Activated CD8-positive, alpha-beta memory T cell treated with anti-CD3 and anti-CD28 coated beads for 24 hours (primary cell): ENCODE measurements around the gene KAZALD1.
"Not testable (repeated sequence)": the region's sequence is repeated elsewhere in the genome, so short reads cannot be mapped to it uniquely, and the experiment has no call there.

Source experiments
- DNase-seq: peaks from one replicate; pipeline ENCODE4 v3.0.0-alpha.2; 2020

KAZALD1 gene

DNA sequence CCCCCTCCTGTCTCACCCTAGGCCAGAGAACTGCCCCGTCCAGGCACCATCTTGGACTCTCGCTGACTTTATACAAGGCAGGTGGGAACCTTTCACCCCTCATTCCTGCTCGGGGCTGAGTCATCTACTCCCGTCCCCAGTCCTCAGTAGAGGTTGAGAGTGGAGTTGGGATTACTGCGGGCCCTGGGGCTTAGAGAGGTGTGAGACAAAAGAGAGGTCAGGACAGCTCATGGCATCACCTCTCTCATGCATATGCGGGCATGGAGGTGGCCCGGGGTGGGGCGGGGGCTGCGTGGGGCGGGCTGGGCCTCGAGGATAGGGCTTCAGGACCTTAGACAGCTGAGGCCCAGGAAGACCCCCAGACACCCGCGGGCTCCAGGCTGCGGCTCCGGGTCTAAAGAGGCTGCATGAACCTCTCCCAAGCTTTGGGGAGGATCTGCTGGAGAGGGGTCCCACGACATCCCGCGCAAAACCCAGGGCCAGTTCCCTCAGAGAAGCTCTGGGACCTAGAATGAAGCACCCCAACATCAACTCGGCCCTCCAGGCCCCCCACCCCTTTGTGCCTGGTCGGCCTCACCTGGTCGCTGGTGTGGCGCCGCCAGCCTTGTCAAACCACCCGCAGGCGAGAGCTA, 31.2 kb upstream of the KAZALD1 start:
- no peak for DNase-seq

DNA sequence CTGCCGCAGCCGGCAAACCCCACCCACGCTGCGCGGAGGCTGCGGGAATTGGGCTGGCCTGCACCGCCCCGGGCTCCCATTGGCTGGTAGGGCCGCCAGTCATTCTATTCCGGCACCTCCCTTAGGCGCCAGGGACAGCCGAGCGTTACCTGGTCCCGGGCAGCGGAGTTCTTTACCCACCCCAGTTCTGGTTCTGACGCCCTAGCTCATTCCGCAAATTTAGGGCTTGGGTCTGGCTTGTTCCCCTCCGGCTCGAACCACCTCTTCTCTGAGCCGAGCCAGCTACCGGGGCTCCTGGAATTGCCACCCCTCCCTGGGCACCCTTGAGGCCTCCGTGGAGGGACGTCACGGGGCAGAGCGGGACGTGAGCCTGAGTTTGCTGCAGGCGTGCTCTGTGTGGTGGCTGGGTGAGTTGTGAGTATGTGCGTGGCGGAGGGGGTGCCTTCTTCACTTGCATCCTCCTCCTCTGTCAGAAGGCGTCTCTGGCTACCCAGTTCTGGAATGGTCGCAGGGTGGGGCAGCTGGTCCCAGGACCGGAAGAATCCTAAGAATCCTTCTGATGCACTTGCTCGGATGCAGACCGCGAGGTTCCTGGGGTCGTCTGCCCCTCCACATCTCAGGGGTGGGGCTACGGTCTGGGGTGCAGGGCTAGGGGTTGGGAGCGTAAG, 30.5 kb upstream of the KAZALD1 start, which contains the start of the genes PDZD7 and SFXN3:
Gene PDZD7, minus strand, starts transcription at position 2 of the 668 bp plus-strand sequence. CDS start 910 bp downstream, outside the sequence.
Gene SFXN3, plus strand, starts transcription at position 107 of the 668 bp plus-strand sequence. CDS start 3,461 bp downstream, outside the sequence.
- peak; percentile 99 for DNase-seq

DNA sequence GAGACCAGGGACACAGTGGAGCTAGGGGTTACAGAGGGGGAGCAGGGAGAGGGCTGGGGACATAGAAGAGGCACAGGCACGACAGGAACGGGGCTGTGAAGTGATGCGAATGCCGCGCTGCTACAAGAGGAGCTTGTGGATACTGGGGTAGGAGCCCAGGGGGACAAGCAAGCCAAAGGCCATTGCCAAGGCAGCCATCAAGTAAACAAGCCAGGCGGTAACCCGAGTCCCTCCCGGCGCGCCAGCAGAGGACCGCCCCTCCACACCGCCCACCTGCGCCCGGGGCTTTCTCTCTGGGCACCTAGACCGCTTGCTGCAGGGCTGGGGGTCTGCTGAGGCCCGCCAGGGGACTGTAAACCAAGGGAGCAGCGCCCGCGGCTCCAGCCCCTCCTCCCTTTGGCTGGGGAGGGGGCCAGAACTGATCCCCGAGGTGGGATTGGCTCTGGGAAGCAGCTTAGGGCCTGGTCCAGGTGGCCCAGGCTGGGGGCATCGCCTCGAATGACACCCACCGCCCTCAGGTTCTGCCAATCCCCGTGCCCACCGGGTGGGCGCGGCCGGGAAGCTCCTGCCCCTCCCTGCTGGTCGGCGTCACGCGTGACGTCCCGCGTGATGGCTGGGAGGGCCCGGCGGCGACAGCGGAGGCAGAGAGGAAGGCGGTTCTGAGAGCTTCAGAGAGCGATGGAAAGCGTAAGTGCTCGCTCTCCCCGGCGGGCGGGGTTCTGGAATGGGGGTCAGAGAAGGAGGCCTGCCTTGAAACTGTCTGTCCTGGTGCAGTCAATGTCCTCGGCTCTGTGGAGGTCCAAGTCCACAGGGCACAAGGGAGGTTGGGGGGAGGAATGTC, 29.8 kb upstream of the KAZALD1 start:
- DNase-seq: peak; percentile 82

DNA sequence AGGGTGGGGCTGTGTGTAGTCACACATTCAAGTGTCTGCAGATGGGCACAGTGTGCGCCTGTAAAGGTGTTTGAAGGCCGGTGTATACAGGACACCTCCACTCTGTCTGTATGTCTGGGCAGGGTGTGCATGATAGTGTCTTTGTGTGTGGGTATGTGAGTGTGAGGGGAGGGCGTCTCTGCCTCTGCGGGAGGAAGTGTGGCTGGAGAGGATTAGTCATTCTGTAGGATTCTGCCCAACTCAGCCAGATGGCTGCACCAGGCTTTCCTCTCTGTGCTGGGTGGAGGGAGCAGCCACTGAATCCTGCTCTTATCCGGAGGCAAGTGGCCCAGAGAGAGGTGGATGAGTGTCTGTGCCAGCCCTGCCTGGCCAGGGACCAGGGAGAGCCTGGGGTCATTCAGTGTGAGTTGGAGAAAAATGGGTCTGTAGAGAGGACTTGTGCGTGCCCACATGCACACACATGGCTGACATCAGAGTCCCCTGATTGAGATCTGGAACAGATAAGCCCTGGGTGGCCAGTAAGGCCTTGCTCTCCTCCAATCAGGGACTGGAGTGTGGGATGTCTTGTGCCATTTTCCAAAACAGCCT, 29.1 kb upstream of the KAZALD1 start:
- DNase-seq: peak; percentile 85

DNA sequence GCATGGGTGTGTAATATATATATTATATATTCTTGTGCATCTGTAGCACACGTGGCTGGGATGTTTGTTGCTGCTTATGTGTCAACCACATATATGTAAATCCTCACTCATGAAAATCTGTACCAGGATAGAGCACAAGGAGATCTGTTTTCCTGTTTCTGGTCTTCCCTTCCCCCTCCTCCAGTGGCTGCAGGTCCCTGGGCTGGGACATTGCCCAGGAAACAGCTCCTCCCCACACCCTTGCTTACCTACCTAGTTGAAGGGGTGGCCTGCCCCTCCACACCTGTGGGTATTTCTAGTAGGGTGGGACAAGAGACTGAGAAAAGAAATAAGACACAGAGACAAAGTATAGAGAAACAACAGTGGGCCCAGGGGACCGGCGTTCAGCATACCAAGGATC, 28.5 kb upstream of the KAZALD1 start:
- DNase-seq: no peak

DNA sequence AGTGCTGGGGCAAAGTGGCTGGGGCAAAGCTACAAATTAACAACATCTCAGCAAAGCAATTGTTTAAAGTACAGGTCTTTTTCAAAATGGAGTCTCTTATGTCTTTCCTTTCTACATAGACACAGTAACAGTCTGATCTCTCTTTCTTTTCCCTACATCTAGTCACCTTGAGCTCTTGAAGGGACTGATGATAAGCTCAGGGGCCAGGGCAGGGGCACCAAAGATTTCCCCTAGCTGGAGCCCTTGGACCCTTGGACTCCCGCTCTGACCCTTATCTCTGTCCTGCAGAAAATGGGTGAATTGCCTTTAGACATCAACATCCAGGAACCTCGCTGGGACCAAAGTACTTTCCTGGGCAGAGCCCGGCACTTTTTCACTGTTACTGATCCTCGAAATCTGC, 27.4 kb upstream of the KAZALD1 start:
- DNase-seq: not testable (repeated sequence)

DNA sequence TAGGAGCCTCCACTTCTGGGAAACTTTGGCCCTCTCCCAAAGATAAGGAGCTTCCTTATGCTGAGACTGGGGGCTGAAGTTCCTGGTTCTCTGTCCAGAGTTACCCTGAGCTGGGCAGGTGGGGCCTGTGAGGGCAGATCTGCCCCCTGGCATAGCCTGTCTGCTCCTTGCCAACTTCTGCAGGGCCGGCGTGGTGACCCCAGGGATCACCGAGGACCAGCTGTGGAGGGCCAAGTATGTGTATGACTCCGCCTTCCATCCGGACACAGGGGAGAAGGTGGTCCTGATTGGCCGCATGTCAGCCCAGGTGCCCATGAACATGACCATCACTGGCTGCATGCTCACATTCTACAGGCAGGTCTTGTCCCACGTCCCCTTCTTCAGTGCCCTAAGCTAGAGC, 26.5 kb upstream of the KAZALD1 start:
- no peak for DNase-seq

DNA sequence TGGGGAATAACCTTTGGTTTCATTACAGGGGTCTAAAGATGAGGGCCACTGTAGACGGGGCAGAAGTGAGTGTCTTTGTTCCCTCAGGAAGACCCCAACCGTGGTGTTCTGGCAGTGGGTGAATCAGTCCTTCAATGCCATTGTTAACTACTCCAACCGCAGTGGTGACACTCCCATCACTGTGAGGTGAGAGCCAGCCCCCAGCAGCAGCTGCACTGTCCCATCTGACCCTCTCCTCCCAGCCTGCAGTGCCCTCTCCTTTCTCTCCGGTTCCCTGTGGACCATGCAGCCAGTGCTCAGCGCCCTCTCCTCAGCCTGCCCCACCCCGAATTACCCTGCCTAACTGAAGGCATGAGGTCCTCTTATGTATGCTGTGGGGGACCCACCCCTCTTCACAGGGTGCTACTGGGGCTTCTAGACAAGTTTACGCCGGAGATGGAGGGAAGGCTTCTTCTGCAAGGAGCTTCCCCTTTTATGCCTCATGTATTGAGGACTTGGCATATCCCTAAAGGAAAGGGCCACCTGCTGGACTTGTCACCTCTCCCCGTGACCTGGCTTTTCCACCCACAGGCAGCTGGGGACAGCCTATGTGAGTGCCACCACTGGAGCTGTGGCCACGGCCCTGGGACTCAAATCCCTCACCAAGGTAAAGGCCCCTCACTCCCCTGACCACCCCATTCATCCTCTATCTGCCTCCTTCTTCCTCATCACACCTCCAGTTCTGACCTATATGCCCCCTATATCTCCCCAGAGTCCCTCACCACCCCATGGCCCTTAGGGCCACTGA, 25.7 kb upstream of the KAZALD1 start:
- no peak for DNase-seq

DNA sequence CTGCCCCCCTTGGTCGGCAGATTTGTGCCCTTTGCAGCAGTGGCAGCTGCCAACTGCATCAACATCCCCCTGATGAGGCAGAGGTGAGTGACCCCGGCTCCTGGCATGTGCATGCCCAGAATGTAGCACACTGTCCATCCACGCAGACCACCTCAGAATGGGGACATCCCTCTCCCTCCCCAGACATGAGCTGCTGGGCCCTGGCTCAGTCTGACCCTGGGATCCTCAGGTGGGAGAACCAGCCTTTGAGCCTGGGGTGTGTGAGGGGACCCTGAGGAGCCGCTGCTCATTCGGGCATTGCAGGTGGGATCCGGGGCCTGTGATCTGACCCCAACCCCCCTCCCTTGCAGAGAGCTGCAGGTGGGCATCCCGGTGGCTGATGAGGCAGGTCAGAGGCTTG, 25.1 kb upstream of the KAZALD1 start:
- DNase-seq: no peak

DNA sequence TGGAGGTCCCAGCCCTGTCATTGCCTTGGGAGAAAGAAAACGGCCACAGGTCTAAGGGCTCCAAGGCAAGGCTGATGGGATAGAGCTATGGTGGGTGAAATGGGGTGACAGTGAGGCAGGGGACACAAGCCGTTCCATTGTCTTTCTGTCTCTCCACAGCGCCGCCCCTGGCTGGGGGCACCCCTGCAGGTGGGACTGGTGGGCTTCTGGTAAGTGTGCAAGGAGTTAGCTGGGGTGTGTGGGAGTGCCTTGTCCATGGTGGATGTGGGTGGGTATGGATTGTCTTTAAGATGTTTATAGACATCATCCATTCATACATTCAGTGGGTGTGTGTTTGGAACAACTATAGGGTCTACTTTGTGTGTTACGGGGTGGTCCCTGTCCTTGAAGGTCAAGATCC, 23.3 kb upstream of the KAZALD1 start:
- no peak for DNase-seq

DNA sequence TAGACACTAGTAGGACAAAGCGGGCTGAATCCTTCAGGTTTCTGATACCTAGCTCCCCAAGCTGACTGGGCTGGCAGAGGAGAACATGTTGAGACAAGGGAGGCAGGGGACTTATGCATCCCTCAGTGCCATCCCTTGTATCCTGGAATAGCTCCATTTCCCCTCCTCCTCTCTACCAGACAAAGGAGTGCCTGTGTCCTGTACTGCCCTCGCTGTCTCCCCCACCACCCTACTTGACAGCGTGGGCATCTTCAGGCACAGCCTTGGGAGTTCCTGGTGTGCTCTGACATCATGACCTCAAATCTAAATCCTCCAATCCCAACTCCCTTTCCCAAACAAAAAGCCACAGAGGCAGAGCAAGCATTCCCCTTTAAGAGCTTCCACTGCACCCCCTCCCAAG, 21.7 kb upstream of the KAZALD1 start:
- DNase-seq: no peak

DNA sequence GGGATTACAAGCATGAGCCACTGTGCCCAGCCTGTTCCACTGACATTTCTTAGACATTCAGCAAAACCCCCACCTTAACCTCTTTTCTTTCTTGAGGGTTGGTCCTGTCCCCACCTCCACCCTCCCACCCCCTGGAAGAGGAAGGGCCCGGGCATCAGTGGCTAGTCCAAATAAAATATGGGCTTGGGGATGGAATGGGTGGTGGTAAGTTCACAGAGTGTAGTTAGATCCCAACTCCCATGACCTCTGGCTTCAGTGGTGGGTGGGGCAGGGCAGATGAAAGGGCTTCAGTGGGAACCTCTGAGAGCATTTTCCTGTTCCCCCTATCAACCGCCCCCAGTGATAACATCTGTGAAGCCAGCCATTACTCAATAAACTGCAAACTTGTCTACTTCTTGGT, 20.9 kb upstream of the KAZALD1 start:
- no peak for DNase-seq

DNA sequence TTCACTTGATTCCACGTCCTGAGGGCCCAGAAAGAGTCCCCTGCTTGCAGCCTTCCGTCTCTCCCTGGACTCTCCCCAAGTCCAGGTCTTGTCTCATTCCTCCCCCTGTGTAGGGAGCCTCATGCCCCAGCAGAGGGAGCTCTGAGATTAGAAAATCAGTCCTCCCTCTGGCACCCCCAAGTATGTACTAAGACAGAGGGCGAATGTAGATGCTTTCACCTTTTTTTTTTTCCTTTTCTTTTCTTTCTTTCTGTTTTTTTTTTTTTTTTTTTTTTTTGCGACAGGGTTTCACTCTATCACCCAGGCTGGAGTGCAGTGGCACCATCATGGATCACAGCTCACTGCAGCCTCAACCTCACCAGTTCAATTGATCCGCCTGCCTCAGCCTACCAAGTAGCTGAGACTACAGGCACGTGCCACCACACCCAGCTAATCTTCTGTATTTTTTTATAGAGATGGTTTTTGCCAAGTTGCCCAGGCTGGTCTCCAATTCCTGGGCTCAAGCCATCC, 20.5 kb upstream of the KAZALD1 start:
- DNase-seq: peak; percentile 85

DNA sequence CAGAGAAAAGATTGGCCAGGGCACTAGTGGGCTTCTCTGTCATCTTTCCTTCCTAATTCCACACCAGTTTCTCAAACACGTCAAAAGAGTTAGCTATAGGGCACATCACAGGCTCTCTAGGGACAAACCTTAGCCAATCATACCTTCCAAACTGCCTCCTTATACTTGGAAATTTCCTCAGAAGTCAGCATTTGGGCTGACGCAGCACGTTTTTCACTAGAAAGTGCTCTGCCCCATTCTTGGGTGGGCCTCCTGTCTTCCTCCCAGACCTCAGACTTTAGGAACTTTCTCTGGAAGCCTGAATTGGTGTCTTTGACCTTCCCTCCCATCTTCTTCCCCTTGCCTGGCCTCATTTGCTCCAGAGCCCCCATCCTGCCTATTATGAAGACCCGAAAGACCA, 19.7 kb upstream of the KAZALD1 start:
- no peak for DNase-seq

DNA sequence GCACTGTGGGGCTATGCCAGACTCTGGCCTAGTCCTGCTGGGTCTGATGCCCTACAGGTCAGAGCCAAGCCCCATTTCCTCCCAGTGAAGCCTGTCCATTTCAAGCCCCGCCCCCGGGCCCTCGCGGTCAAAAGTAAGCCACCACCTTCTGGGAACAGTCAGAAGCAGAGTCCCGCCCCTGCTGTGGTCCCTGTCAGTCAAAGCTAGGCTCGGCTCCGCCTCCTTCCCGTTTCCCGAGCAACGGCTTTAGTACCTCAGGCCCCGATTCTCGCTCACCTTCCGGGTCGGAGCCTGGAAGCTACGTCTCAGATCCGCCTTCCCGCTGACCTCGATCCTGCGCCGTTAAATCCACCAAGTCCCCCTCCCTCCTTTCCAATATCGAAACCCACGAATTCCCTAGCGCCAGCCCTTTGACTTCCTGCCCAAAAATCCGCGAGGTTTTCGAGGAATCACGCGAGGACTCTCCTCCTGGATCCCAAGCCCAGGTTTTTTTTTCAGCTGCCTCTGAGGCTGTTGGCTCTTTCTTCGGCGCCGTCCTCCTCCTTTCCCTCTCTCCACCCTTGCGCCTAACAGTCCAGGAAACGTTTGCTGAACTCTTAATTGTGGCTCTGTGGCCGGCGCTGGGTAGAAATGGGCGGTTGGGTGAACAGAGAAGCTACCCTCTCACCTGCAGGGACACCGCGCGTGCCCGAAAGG, 19.0 kb upstream of the KAZALD1 start:
- peak; percentile 94 for DNase-seq

DNA sequence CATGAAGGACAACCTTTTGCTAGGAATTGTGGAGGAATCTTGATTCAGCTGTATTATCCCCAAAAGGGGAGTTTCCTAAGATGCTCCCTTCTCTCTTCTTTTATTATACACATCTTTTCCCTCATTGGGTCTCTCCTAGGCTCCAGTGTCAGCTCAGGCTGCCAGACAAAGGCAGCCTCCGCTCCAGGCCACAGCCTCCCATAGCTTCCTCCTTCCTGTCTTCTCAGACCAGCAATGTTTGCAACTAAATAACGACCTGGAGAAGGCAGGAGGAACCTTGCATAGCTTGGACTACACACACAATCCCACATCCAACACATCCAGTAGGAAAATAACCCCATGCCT, 18.5 kb upstream of the KAZALD1 start:
- DNase-seq: no peak

DNA sequence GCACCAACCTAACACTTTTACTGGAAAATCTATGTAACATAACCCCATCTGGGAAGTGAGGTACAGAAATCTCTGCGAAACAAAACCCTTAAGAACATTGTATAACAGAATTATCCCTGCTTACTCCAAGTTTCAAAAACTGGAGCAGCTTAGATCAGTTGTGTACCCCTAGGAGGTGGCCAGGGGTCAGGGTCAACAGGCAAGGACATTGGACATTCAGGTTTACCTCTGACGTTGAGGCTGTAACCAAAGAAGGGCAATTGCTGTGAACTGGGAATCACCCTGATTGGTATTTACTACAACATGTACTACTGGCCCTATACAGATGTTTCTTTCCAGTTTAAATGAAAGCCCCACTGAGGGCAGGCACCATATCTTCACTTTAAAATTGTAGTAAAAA, 17.7 kb upstream of the KAZALD1 start:
- DNase-seq: no peak

DNA sequence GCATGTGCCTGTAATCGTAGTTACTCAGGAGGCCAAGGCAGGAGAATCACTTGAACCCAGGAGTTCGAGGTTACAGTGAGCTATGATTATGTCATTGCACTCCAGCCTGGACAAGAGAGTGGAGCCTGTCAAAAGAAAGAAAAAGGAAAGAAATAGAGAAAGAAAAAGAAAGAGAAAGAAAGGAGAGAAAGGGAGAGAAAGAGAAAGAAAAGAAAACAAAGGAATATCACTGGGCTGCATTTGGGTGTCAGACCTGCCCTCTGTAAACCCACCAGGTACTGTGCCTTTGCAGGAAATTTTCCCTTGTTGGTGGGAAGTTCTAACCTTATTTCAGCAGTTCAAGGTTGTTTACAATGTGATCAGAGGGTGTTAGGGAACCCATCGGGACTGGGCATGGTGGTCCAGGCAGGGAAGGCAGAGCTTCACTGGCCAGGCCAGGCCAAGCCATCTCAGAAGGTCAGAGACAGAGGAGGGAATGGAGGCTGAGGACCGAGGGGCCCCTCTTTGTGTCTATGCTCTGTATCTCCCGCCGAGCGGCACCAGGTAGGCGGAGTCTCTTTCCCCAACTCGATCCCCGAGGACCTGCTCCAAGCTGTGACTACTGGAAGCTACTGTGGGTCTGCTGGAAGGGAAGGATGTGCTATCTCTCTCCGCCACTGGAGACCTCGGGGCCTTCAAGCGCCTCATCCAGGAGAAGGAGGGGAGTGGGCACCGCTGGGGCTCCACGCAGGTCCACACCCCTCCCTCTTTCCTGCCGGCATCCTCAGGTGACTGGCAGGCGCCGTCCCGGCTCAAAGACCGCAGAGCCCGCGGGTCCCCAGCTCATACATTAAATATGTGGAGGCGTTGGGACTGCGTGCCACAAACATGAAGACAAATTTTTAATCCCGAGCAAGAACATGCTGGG, 15.2 kb upstream of the KAZALD1 start:
- DNase-seq: no peak

DNA sequence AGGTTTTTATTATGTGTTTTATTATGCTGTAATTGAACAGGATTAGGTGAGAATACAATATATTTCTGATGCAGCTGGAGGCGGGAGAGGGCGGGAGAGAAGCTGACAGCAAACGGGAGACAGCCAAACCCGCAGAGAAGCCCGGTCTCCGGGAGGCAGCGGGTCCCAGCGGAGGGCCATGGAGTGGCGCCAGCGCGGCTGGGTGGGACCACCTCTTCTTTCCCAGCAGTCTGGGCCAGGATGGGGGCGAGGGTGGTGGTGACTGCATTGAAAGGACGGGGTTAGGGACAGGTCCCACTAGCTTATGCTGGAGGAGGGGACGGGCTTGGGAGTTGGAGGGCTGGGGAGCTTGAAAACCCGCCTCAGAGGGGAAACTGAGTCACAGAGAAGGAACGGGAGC, 14.5 kb upstream of the KAZALD1 start:
- no peak for DNase-seq
